Measurements from ENCODE around the gene EPX.

GRCh38 chr17:58246104-58246740 is 53.7 kb downstream of the EPX start:
- TF ChIP-seq, protein P1, sequence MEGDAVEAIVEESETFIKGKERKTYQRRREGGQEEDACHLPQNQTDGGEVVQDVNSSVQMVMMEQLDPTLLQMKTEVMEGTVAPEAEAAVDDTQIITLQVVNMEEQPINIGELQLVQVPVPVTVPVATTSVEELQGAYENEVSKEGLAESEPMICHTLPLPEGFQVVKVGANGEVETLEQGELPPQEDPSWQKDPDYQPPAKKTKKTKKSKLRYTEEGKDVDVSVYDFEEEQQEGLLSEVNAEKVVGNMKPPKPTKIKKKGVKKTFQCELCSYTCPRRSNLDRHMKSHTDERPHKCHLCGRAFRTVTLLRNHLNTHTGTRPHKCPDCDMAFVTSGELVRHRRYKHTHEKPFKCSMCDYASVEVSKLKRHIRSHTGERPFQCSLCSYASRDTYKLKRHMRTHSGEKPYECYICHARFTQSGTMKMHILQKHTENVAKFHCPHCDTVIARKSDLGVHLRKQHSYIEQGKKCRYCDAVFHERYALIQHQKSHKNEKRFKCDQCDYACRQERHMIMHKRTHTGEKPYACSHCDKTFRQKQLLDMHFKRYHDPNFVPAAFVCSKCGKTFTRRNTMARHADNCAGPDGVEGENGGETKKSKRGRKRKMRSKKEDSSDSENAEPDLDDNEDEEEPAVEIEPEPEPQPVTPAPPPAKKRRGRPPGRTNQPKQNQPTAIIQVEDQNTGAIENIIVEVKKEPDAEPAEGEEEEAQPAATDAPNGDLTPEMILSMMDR (conservative IDR thresholded peaks at IDR 0.05; ENCODE audit: low read depth, low read length) = no peak
- TF ChIP-seq RAD21 (IDR thresholded peaks at IDR 0.05; ENCODE audit: low read length) (no peak), MAZ (IDR thresholded peaks at IDR 0.05; ENCODE audit: borderline replicate concordance, low read depth, low read length) (no peak), SMC3 (IDR thresholded peaks at IDR 0.05; ENCODE audit: low read depth, low read length) (no peak), POLR2A (IDR thresholded peaks at IDR 0.05; ENCODE audit: low read depth, low read length) (no peak), CEBPB (IDR thresholded peaks at IDR 0.05; ENCODE audit: low read depth, low read length) (no peak), CHD1 (IDR thresholded peaks at IDR 0.05; ENCODE audit: low read depth, low read length) (no peak), MAFK (IDR thresholded peaks at IDR 0.05; ENCODE audit: low read depth, low read length) (no peak), ELK1 (IDR thresholded peaks at IDR 0.05; ENCODE audit: borderline replicate concordance, low read depth, low read length) (no peak), RFX5 (IDR thresholded peaks at IDR 0.05; ENCODE audit: low read depth, low read length) (no peak)
- TF ChIP-seq, protein P2, sequence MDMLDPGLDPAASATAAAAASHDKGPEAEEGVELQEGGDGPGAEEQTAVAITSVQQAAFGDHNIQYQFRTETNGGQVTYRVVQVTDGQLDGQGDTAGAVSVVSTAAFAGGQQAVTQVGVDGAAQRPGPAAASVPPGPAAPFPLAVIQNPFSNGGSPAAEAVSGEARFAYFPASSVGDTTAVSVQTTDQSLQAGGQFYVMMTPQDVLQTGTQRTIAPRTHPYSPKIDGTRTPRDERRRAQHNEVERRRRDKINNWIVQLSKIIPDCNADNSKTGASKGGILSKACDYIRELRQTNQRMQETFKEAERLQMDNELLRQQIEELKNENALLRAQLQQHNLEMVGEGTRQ (IDR thresholded peaks at IDR 0.05; ENCODE audit: low read depth, low read length) = no peak
